GM12878 (cell line): ENCODE data around the gene WDHD1. TPM values are rescaled to one million over a fixed set of nuclear protein-coding genes. Genes with fewer than 3 reads are reported as not detected.

Experiments
- ATAC-seq: fragments of 200-7000 bp; cut with Tn5 transposase; 3 replicates; pipeline ENCODE4 v1.9.1; 2020; ENCODE audit warnings: mild to moderate bottlenecking, moderate library complexity
- BruUV-seq: library from RNA; stranded (reverse); fragments of 400-500 nt; replicated peaks from 2 replicates; lab custom pipeline; 2021; lab: Mats Ljungman, UMichigan
- CTCF ChIA-PET: fragments of 300-600 bp; sonication (Branson Sonifier 250); formaldehyde crosslinking; extraction: SDS; loops from one replicate; lab custom pipeline; 2021; ENCODE audit warnings: inconsistent platforms; lab: Yijun Ruan, JAX
- POLR2A ChIA-PET: fragments of 350-600 bp; formaldehyde crosslinking; extraction: SDS; loops from one replicate; lab custom pipeline; 2021; ENCODE audit warnings: inconsistent platforms; lab: Charles Lee
- RAD21 ChIA-PET: fragments of 300-600 bp; sonication (Branson Sonifier 250); formaldehyde crosslinking; loops from one replicate; lab custom pipeline; 2023; ENCODE audit warnings: antibody characterized with exemption; ENCODE audit not compliant: unreplicated experiment; lab: Charles Lee
- SMC1A ChIA-PET: fragments of 300-600 bp; sonication (Branson Sonifier 250); formaldehyde crosslinking; loops from one replicate; lab custom pipeline; 2023; ENCODE audit not compliant: unreplicated experiment, uncharacterized antibody; lab: Charles Lee
- DNase-seq: peaks from one replicate; pipeline ENCODE4 v3.0.0-alpha.2; 2011; ENCODE audit warnings: low read depth, low spot score
- FAIRE-seq: peaks from 3 replicates; lab custom pipeline; 2011; peaks lifted over from hg19 to GRCh38; lab: Jason Lieb, UNC
- H2AFZ ChIP-seq: 2 replicates; pipeline ENCODE4 v1.6.0; 2011; ENCODE audit warnings: low read depth, low read length, control low read depth; ENCODE audit not compliant: control insufficient read depth
- H3K27ac ChIP-seq: 2 replicates; pipeline ENCODE4 v1.5.1; 2011; ENCODE audit warnings: control low read depth; ENCODE audit not compliant: control insufficient read depth, insufficient read depth
- H3K27me3 ChIP-seq, 2 experiments: replicated peaks in 1 of 2; 2 replicates each; pipeline versions ENCODE4 v1.6.0 to v1.6.1; 2011; ENCODE audit warnings: low read length in 1 of 2; ENCODE audit not compliant: control insufficient read depth in 2 of 2, insufficient read depth in 2 of 2
- H3K36me3 ChIP-seq, 2 experiments: 2 replicates each; pipeline ENCODE4 v1.5.1; 2011; ENCODE audit warnings: low read length in 1 of 2; ENCODE audit not compliant: control insufficient read depth in 2 of 2, insufficient read depth in 2 of 2
- H3K4me1 ChIP-seq: 2 replicates; pipeline ENCODE4 v1.6.1; 2011; ENCODE audit warnings: mild to moderate bottlenecking, low read length, moderate library complexity, mixed read lengths; ENCODE audit not compliant: control insufficient read depth, insufficient read depth
- H3K4me2 ChIP-seq: 2 replicates; pipeline ENCODE4 v1.6.0; 2011; ENCODE audit warnings: control low read depth; ENCODE audit not compliant: control insufficient read depth, insufficient read depth
- H3K4me3 ChIP-seq: fragments of 200-600 bp; sonication (generic); 2 replicates; pipeline ENCODE4 v1.5.1; 2016
- H3K79me2 ChIP-seq: 2 replicates; pipeline ENCODE4 v1.6.0; 2011; ENCODE audit warnings: low read length; ENCODE audit not compliant: control insufficient read depth, insufficient read depth
- H3K9ac ChIP-seq: 2 replicates; pipeline ENCODE4 v1.8.0; 2011; ENCODE audit warnings: low read length, control low read depth, mixed read lengths; ENCODE audit not compliant: control insufficient read depth, insufficient read depth
- H3K9me3 ChIP-seq: replicated peaks from 3 replicates; pipeline ENCODE4 v1.5.1; 2011; ENCODE audit warnings: mild to moderate bottlenecking, low read length; ENCODE audit not compliant: control insufficient read depth, insufficient read depth
- H4K20me1 ChIP-seq: 2 replicates; pipeline ENCODE4 v1.6.0; 2011; ENCODE audit not compliant: control insufficient read depth, insufficient read depth
- BACH1 ChIP-seq: fragments of 450-650 bp; IDR thresholded peaks from 2 replicates; pipeline ENCODE4 v1.6.1; 2017; ENCODE audit warnings: mild to moderate bottlenecking, borderline replicate concordance
- DPF2 ChIP-seq: fragments of 450-650 bp; IDR thresholded peaks from 2 replicates; pipeline ENCODE4 v1.6.1; 2017; ENCODE audit warnings: mild to moderate bottlenecking
- E4F1 ChIP-seq: fragments of 450-650 bp; IDR thresholded peaks from 2 replicates; pipeline ENCODE4 v1.6.1; 2018; ENCODE audit warnings: borderline replicate concordance, mild to moderate bottlenecking; ENCODE audit not compliant: partially characterized antibody
- FOS ChIP-seq: IDR thresholded peaks from 3 replicates; pipeline ENCODE4 v1.6.1; 2011; ENCODE audit warnings: borderline replicate concordance; ENCODE audit not compliant: insufficient read length; ENCODE audit errors: extremely low read depth
- FOXM1 ChIP-seq: IDR thresholded peaks from 2 replicates; pipeline ENCODE4 v1.6.1; 2012; ENCODE audit warnings: low read depth, mild to moderate bottlenecking, inconsistent platforms, low read length, moderate library complexity
- GABPA ChIP-seq: IDR thresholded peaks from 2 replicates; pipeline ENCODE4 v1.6.1; 2014; ENCODE audit warnings: antibody characterized with exemption, low read depth, mild to moderate bottlenecking, inconsistent platforms
- JUNB ChIP-seq: IDR thresholded peaks from 2 replicates; pipeline ENCODE4 v1.6.1; 2016; ENCODE audit warnings: antibody characterized with exemption, mild to moderate bottlenecking
- LARP7 ChIP-seq: fragments of 450-650 bp; IDR thresholded peaks from 2 replicates; pipeline ENCODE4 v1.6.1; 2017; ENCODE audit warnings: mild to moderate bottlenecking
- MLLT1 ChIP-seq: fragments of 450-650 bp; IDR thresholded peaks from 2 replicates; pipeline ENCODE4 v1.6.1; 2016; ENCODE audit warnings: mild to moderate bottlenecking
- MXI1 ChIP-seq: fragments of 150-350 bp; IDR thresholded peaks from 2 replicates; pipeline ENCODE4 v1.6.1; 2011; ENCODE audit warnings: low read depth, mild to moderate bottlenecking, inconsistent platforms, low read length, improper control_type of control experiment
- NBN ChIP-seq: fragments of 450-650 bp; IDR thresholded peaks from 2 replicates; pipeline ENCODE4 v1.6.1; 2016
- REST ChIP-seq: IDR thresholded peaks from 2 replicates; pipeline ENCODE4 v1.6.1; 2012; ENCODE audit warnings: mild to moderate bottlenecking, low read depth, low read length
- SMARCA5 ChIP-seq: fragments of 450-650 bp; IDR thresholded peaks from 2 replicates; pipeline ENCODE4 v1.6.1; 2017; ENCODE audit warnings: mild to moderate bottlenecking
- SUZ12 ChIP-seq: fragments of 200-600 bp; sonication (generic); IDR thresholded peaks from one replicate; pipeline ENCODE4 v1.6.1; 2018; ENCODE audit warnings: antibody characterized with exemption, mild to moderate bottlenecking; ENCODE audit not compliant: unreplicated experiment
- ZBTB11 ChIP-seq: fragments of 450-650 bp; formaldehyde crosslinking; IDR thresholded peaks from 2 replicates; pipeline ENCODE4 v1.5.0; 2022; ENCODE audit warnings: mild to moderate bottlenecking, missing genetic modification characterization
- whole genome bisulfite sequencing: methylation state at CpG from one replicate; pipeline ENCODE4 v1.1.6; 2016; ENCODE audit warnings: low lambda C conversion rate; ENCODE audit not compliant: insufficient replicate concordance, insufficient coverage; ENCODE audit errors: missing lambda C conversion rate; 5-methylcytosine and 5-hydroxymethylcytosine counted together
- in situ Hi-C: fragments of 300-500 bp; cut with MboI; formaldehyde crosslinking; loops from 9 replicates; pipeline ENCODE4 v1.14.3; 2018; ENCODE audit warnings: mixed read lengths
- intact Hi-C: fragments of 100-400 bp; cut with micrococcal nuclease; formaldehyde crosslinking; loops from one replicate; pipeline ENCODE4 v1.14.2; 2022; ENCODE audit not compliant: unreplicated experiment
- polyA plus RNA-seq, 11 experiments: library from polyadenylated mRNA; depleted of rRNA in 4 of 11; unstranded in 6 of 11; stranded (reverse) in 5 of 11; fragments of >200 nt; fragmentation: Nextera tagmentation in 4 of 11; fragmentation: Illumina TruSeq in 1 of 11; extraction: Ambion mirVana in 4 of 11; extraction: Trizol in 1 of 11; gene quantifications; 1 replicate in 1 of 11; 2 replicates in 10 of 11; pipeline versions ENCODE4 v1.2.1 to v1.2.3, GENCODE V29; 2011 to 2016; ENCODE audit warnings: inconsistent platforms in 2 of 11, missing spikeins in 2 of 11, low read depth in 1 of 11
- total RNA-seq, 4 experiments: library from RNA; depleted of rRNA in 3 of 4; stranded (reverse); fragments of >200 nt in 3 of 4; fragmentation: Illumina TruSeq in 1 of 4; extraction: Trizol in 1 of 4; gene quantifications; 2 replicates each; pipeline versions ENCODE4 v1.2.1 to v1.2.3, GENCODE V29; 2013 to 2021

WDHD1 gene
- total and polyA plus RNA-seq, 10 of the 15 experiments (the other 5 are each of a cell fraction or from before 2014, with no cell fraction given): 11.3 to 50.5 (median 32.6) TPM

- no peak for DNase-seq
- intact Hi-C loops (no loop called here), in situ Hi-C loops (no loop called here)
- POLR2A ChIA-PET: no interaction called here
- H3K27ac ChIP-seq: no peak overlapping the region
- H3K4me2 ChIP-seq: no peak overlapping the region
- H3K9me3 ChIP-seq: no peaks in the 10 kb centered on the region
- no peak for FAIRE-seq
- WGBS: 97% methylated on average over 1 of the region's 1 CpG
- ATAC-seq: no peak
- SMC1A ChIA-PET: no interaction called here
- H3K9ac ChIP-seq: no peak overlapping the region
- no peaks in the 10 kb centered on the region for H3K79me2 ChIP-seq
- H3K4me1 ChIP-seq: no peaks in the 10 kb centered on the region
- no peaks in the 10 kb centered on the region for H4K20me1 ChIP-seq
- BruUV-seq: no TSS peak
- RAD21 ChIA-PET: no interaction called here
- CTCF ChIA-PET: no interaction called here
- no peaks in the 10 kb centered on the region for H3K27me3 ChIP-seq
- H2AFZ ChIP-seq: no peak overlapping the region
- H3K36me3 ChIP-seq: 0 out of 4 replicates have a peak, but pooled peaks cover 0 to 2% of the 10 kb centered on the region in 2 experiments
- no peak overlapping the region for H3K4me3 ChIP-seq
- TF ChIP-seq LARP7 (no peak), SMARCA5 (no peak), MLLT1 (no peak), REST (no peak), SUZ12 (no peak), ZBTB11 (CRISPR knock-in tag) (no peak), E4F1 (no peak), BACH1 (no peak), MXI1 (no peak), FOXM1 (no peak), GABPA (no peak), NBN (no peak), JUNB (no peak), DPF2 (no peak), FOS (no peak)
Observed at GRCh38 chr14:54933006-54933405, 93.9 kb downstream of the WDHD1 start.
